ENCODE data around the gene MINDY3.
"Not testable (repeated sequence)": the region's sequence is repeated elsewhere in the genome, so short reads cannot be mapped to it uniquely, and the experiment has no call there.

MINDY3 gene

GRCh38 chr10:15856328-15857015 is 3.8 kb downstream of the MINDY3 start:
- no peak for DNase-seq
- in situ Hi-C loops (cut with HindIII; ENCODE audit: low pct_ligation_motif_present, low sequenced_read_pairs) = no loop called here
- H3K27ac ChIP-seq = no peak overlapping the region
- no peaks in the 10 kb centered on the region for H3K27me3 ChIP-seq (replicated peaks)
- H3K4me3 ChIP-seq (ENCODE audit: low read depth, low read length) = no peak overlapping the region
- TF ChIP-seq, protein P1, sequence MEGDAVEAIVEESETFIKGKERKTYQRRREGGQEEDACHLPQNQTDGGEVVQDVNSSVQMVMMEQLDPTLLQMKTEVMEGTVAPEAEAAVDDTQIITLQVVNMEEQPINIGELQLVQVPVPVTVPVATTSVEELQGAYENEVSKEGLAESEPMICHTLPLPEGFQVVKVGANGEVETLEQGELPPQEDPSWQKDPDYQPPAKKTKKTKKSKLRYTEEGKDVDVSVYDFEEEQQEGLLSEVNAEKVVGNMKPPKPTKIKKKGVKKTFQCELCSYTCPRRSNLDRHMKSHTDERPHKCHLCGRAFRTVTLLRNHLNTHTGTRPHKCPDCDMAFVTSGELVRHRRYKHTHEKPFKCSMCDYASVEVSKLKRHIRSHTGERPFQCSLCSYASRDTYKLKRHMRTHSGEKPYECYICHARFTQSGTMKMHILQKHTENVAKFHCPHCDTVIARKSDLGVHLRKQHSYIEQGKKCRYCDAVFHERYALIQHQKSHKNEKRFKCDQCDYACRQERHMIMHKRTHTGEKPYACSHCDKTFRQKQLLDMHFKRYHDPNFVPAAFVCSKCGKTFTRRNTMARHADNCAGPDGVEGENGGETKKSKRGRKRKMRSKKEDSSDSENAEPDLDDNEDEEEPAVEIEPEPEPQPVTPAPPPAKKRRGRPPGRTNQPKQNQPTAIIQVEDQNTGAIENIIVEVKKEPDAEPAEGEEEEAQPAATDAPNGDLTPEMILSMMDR (IDR thresholded peaks at IDR 0.05; ENCODE audit: low read depth, low read length, missing control alignments) = no peak
- H3K36me3 ChIP-seq (replicated peaks) = no peaks in the 10 kb centered on the region

- no peaks in the 10 kb centered on the region for H3K36me3 ChIP-seq (replicated peaks)
- in situ Hi-C loops (cut with HindIII; ENCODE audit: low pct_ligation_motif_present, low sequenced_read_pairs) = no loop called here
- H3K27ac ChIP-seq = no peak overlapping the region
- H3K27me3 ChIP-seq (replicated peaks) = no peaks in the 10 kb centered on the region
- DNase-seq = no peak
- TF ChIP-seq, protein P1 (IDR thresholded peaks at IDR 0.05; ENCODE audit: low read depth, low read length, missing control alignments) = no peak
- H3K4me3 ChIP-seq (ENCODE audit: low read depth, low read length) = no peak overlapping the region
Measured at GRCh38 chr10:15853800-15854199, 6.5 kb downstream of the MINDY3 start.

DNA sequence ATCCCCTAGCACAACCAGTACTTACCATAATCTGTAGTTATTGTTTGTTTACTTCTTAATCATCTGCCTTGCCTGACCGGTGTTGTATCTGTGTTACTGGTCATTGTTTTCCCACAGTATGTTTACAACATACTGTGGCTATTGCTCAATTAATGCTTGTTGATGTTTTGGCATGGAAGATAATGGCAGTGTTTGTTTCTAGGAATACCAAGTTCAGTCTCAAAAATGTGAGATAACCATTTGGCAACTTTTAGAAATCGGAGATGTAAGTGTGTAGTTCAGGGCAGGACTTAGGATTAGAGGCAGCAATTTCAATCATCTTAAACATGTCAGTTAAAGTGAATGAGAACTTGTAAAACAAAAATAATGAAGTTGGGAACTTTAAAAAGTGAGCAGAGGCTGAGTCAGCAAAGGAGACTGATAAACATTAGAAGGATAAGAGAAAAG is 8.2 kb downstream of the MINDY3 start:
- TF ChIP-seq, protein P1 (IDR thresholded peaks at IDR 0.05; ENCODE audit: low read depth, low read length, missing control alignments) = no peak

GRCh38 chr10:15850337-15850978 is 9.8 kb downstream of the MINDY3 start:
- in situ Hi-C loops (cut with HindIII; ENCODE audit: low pct_ligation_motif_present, low sequenced_read_pairs); H3K4me3 ChIP-seq (ENCODE audit: low read depth, low read length); DNase-seq; H3K27me3 ChIP-seq (replicated peaks); H3K36me3 ChIP-seq (replicated peaks); H3K27ac ChIP-seq: not testable (repeated sequence)

More for the DNA sequence above, 8.2 kb downstream of the MINDY3 start:
- Histone ChIP-seq H3K4me3 (ENCODE audit: low read depth, low read length) (no peak overlapping the region), H3K27ac (no peak overlapping the region), H3K27me3 (replicated peaks) (no peaks in the 10 kb centered on the region), H3K36me3 (replicated peaks) (no peaks in the 10 kb centered on the region)
- no peak for DNase-seq
- in situ Hi-C loops (cut with HindIII; ENCODE audit: low pct_ligation_motif_present, low sequenced_read_pairs) = no loop called here

GRCh38 chr10:15849316-15849715 is 11.0 kb downstream of the MINDY3 start:
- Histone ChIP-seq H3K27ac (no peak overlapping the region), H3K36me3 (replicated peaks) (no peaks in the 10 kb centered on the region), H3K27me3 (replicated peaks) (no peaks in the 10 kb centered on the region), H3K4me3 (ENCODE audit: low read depth, low read length) (no peak overlapping the region)
- DNase-seq = no peak
- TF ChIP-seq, protein P1 (IDR thresholded peaks at IDR 0.05; ENCODE audit: low read depth, low read length, missing control alignments) = no peak
- in situ Hi-C loops (cut with HindIII; ENCODE audit: low pct_ligation_motif_present, low sequenced_read_pairs) = no loop called here

DNA sequence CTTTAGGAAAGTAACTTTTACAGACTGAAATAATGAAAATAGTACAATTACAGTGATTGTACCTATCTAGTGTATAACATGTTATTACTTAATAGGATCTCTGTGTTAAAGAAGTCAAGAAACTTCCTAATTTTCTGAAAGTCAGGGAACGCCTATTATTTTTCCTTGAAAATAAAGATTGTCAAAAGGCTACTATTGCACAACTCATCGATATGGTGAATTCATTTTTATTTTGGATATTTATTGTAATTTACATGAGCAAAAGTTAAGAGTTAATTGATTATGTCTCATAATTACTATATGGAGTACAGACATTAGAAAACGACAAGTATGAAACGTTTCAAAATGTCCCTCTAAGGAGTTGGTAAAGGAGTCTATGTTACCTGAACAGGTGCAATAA is 12.8 kb downstream of the MINDY3 start:
- in situ Hi-C loops (cut with HindIII; ENCODE audit: low pct_ligation_motif_present, low sequenced_read_pairs) = no loop called here
- H3K27ac ChIP-seq = no peak overlapping the region
- no peaks in the 10 kb centered on the region for H3K36me3 ChIP-seq (replicated peaks)
- no peak overlapping the region for H3K4me3 ChIP-seq (ENCODE audit: low read depth, low read length)
- no peaks in the 10 kb centered on the region for H3K27me3 ChIP-seq (replicated peaks)
- no peak for DNase-seq
- TF ChIP-seq, protein P1 (IDR thresholded peaks at IDR 0.05; ENCODE audit: low read depth, low read length, missing control alignments) = no peak

Measured in brain microvascular endothelial cell (primary cell).